ENCODE data around the gene HSD11B1. TPM values are rescaled to one million over a fixed set of nuclear protein-coding genes. Genes with fewer than 3 reads are reported as not detected.

Gene HSD11B1
- total RNA-seq, 1 donor from 2014 or later, result 3.1 TPM

Other genes starting within 250 kb of the HSD11B1 start
- not detected for gene CAMK1G, start 121.1 kb upstream of the HSD11B1 start, total RNA-seq (ENCODE audit: insufficient read depth, low replicate concordance)
- gene LAMB3, start 52.4 kb upstream of the HSD11B1 start, total RNA-seq (ENCODE audit: insufficient read depth, low replicate concordance), result 16.1 TPM
- 11.1 TPM for gene G0S2, start 29.4 kb upstream of the HSD11B1 start, total RNA-seq (ENCODE audit: insufficient read depth, low replicate concordance)
- gene TRAF3IP3, start 51.2 kb downstream of the HSD11B1 start, total RNA-seq (ENCODE audit: insufficient read depth, low replicate concordance), result 6.7 TPM
- 4.8 TPM for gene C1orf74, start 79.7 kb downstream of the HSD11B1 start, total RNA-seq (ENCODE audit: insufficient read depth, low replicate concordance)
- gene IRF6, start 101.3 kb downstream of the HSD11B1 start, total RNA-seq (ENCODE audit: insufficient read depth, low replicate concordance), result 40.0 TPM
- gene UTP25, start 123.1 kb downstream of the HSD11B1 start, total RNA-seq (ENCODE audit: insufficient read depth, low replicate concordance), result 11.8 TPM
- gene SYT14, start 233.4 kb downstream of the HSD11B1 start, total RNA-seq (ENCODE audit: insufficient read depth, low replicate concordance), result 3.9 TPM

Data from umbilical cord (tissue), 1 donor.